ENCODE measurements around the gene PIGW. TPM values are rescaled to one million over a fixed set of nuclear protein-coding genes. Genes with fewer than 3 reads are reported as not detected.

PIGW gene
- total and polyA plus RNA-seq, 2 of the 8 experiments (the other 6 are each of a cell fraction or from before 2014, with no cell fraction given), result 12.1 to 28.9 TPM

- Histone ChIP-seq H2BK12ac (ENCODE audit: low read depth, low read length) (no peak overlapping the region), H3K9ac (replicated peaks in 1 of 4; ENCODE audit: extremely low read depth in 1 of 4, low read depth in 3 of 4, low read length in 3 of 4) (no peak overlapping the region), H2BK120ac (replicated peaks; ENCODE audit: low read depth, low read length) (no peak overlapping the region), H2BK15ac (ENCODE audit: low read length) (no peak overlapping the region), H2AFZ (ENCODE audit: low read length) (no peak overlapping the region), H3K18ac (ENCODE audit: extremely low read depth, low read length) (no peak overlapping the region), H3K4me3 (ENCODE audit: extremely low read depth in 1 of 4, insufficient read depth in 2 of 4, low read depth in 3 of 4, low read length in 4 of 4) (no peak overlapping the region), H4K91ac (replicated peaks; ENCODE audit: insufficient read length, low read length) (no peak overlapping the region), H3K36me3 (ENCODE audit: control insufficient read depth in 2 of 4, insufficient read depth in 4 of 4, low read length in 3 of 4) (peaks cover 42 to 93% (median 70%) of the 10 kb centered on the region in 4 experiments), H2AK5ac (ENCODE audit: low read depth, low read length) (no peak overlapping the region), H3K56ac (replicated peaks; ENCODE audit: insufficient read length, low read depth, low read length) (no peak overlapping the region), H3K4ac (replicated peaks; ENCODE audit: insufficient read length, low read depth, low read length) (no peak overlapping the region), H4K20me1 (replicated peaks in 1 of 2; ENCODE audit: control insufficient read depth in 1 of 2, insufficient read depth in 2 of 2, low read length in 2 of 2) (peaks cover 8 to 16% of the 10 kb centered on the region in 2 experiments), H4K5ac (ENCODE audit: insufficient read length, low read depth, low read length) (no peak overlapping the region), H3K23me2 (ENCODE audit: low read depth, low read length) (0 out of 2 replicates have a peak, but pooled peaks cover 3% of the 10 kb centered on the region), H3K4me2 (ENCODE audit: insufficient read depth in 1 of 2, low read depth in 2 of 2, low read length in 2 of 2) (no peak overlapping the region), H3K79me2 (ENCODE audit: control insufficient read depth in 1 of 2, insufficient read depth in 2 of 2, low read length in 2 of 2) (no peaks in the 10 kb centered on the region), H4K8ac (ENCODE audit: extremely low read depth, insufficient read depth, low read length) (no peak overlapping the region), H3K27ac (ENCODE audit: low read depth, low read length) (no peak overlapping the region), H3K4me1 (replicated peaks in 1 of 4; ENCODE audit: control insufficient read depth in 3 of 4, insufficient read depth in 4 of 4, low read length in 3 of 4) (no peaks in the 10 kb centered on the region), H2BK20ac (ENCODE audit: low read length) (no peak overlapping the region), H2BK5ac (ENCODE audit: low read depth, low read length) (no peak overlapping the region), H3K9me3 (ENCODE audit: insufficient read depth in 2 of 2, low read depth in 1 of 2, low read length in 1 of 2) (no peaks in the 10 kb centered on the region), H3K14ac (ENCODE audit: insufficient read length) (no peak overlapping the region), H3K27me3 (replicated peaks in 1 of 4; ENCODE audit: control insufficient read depth in 3 of 4, extremely low read depth in 1 of 4, insufficient read depth in 3 of 4, low read length in 3 of 4) (no peaks in the 10 kb centered on the region), H3K79me1 (ENCODE audit: low read depth, low read length) (no peaks in the 10 kb centered on the region), H3K23ac (ENCODE audit: insufficient read length) (no peak overlapping the region)
- 89% methylated on average over 7 of the region's 7 CpGs; no CpG with 5 or more reads in 1 of the 2 experiments for WGBS, 2 experiments (ENCODE audit: extremely low coverage in 1 of 2, insufficient coverage in 1 of 2, insufficient read length in 1 of 2, insufficient replicate concordance in 2 of 2, low coverage in 1 of 2, low lambda C conversion rate in 2 of 2, missing lambda C conversion rate in 1 of 2)
- no peak for DNase-seq (ENCODE audit: low read depth in 1 of 2, low spot score in 2 of 2)
- FAIRE-seq, result no peak
- POLR2A ChIA-PET (ENCODE audit: partially characterized antibody), result interaction anchor here (1.1 to 12.5 kb wide), 9 partner anchors 10 to 37 kb away, joined by 3 to 205 read pairs (median 4); partner anchors contain the start of genes MYO19, PIGW and ZNHIT3
- CTCF ChIA-PET (ENCODE audit: partially characterized antibody), result interaction anchor here (0.6 kb wide), 1 partner anchor 669 kb away, joined by 4 read pairs; no protein-coding TSS in a partner anchor
- TF ChIP-seq MAFK (IDR thresholded peaks at IDR 0.05; ENCODE audit: low read depth, low read length) (no peak), TAF7 (optimal IDR thresholded peaks at IDR 0.05; ENCODE audit: borderline replicate concordance, low read depth, low read length) (no peak), RBBP5 (IDR thresholded peaks at IDR 0.05; ENCODE audit: borderline replicate concordance, low read depth, low read length) (no peak), EZH2 (IDR thresholded peaks at IDR 0.05; ENCODE audit: low read depth, low read length, severe bottlenecking) (no peak), SP2 (IDR thresholded peaks at IDR 0.05; ENCODE audit: low read length) (no peak), SP4 (IDR thresholded peaks at IDR 0.05; ENCODE audit: low read length) (no peak), SRF (IDR thresholded peaks at IDR 0.05; ENCODE audit: low read depth, low read length) (no peak)
Observed at GRCh38 chr17:36498560-36499300, 36.1 kb upstream of the PIGW start.

All from H1 (cell line).